WTC11 (cell line): ENCODE results near the gene OSTC.
"Not testable (repeated sequence)": the region's sequence is repeated elsewhere in the genome, so short reads cannot be mapped to it uniquely, and the experiment has no call there.

ENCODE experiments used
- CREB1 ChIP-seq: sonication (generic); formaldehyde crosslinking; IDR thresholded peaks from 2 replicates; pipeline ENCODE4 v1.8.0; 2023; ENCODE audit warnings: mild to moderate bottlenecking, missing genetic modification reagents
- CTCF ChIP-seq: fragments of 200-600 bp; IDR thresholded peaks from 2 replicates; pipeline ENCODE4 v1.8.0; 2022; ENCODE audit warnings: antibody characterized with exemption
- E2F4 ChIP-seq: sonication (generic); formaldehyde crosslinking; IDR thresholded peaks from 2 replicates; pipeline ENCODE4 v1.8.1; 2022; ENCODE audit warnings: low read depth, mild to moderate bottlenecking, moderate library complexity, missing genetic modification reagents, borderline replicate concordance
- ESRRA ChIP-seq: sonication (generic); formaldehyde crosslinking; IDR thresholded peaks from 2 replicates; pipeline ENCODE4 v1.8.1; 2022; ENCODE audit warnings: mild to moderate bottlenecking, missing genetic modification reagents, borderline replicate concordance
- MAX ChIP-seq: sonication (generic); formaldehyde crosslinking; IDR thresholded peaks from 2 replicates; pipeline ENCODE4 v1.8.0; 2022; ENCODE audit warnings: mild to moderate bottlenecking, missing genetic modification reagents
- MXD4 ChIP-seq: fragments of 250-450 bp; sonication (Bioruptor Pico); IDR thresholded peaks from 2 replicates; pipeline ENCODE4 v1.8.0; 2021; ENCODE audit warnings: mild to moderate bottlenecking, moderate library complexity, borderline replicate concordance
- NR2C2 ChIP-seq: sonication (generic); formaldehyde crosslinking; IDR thresholded peaks from 2 replicates; pipeline ENCODE4 v1.8.0; 2022; ENCODE audit warnings: mild to moderate bottlenecking, missing genetic modification reagents
- NR3C1 ChIP-seq: sonication (generic); formaldehyde crosslinking; conservative IDR thresholded peaks from 2 replicates; pipeline ENCODE4 v1.8.1; 2023; ENCODE audit warnings: low read depth, mild to moderate bottlenecking, missing genetic modification reagents
- RELA ChIP-seq: sonication (generic); formaldehyde crosslinking; IDR thresholded peaks from 2 replicates; pipeline ENCODE4 v1.8.1; 2022; ENCODE audit warnings: missing genetic modification reagents, mild to moderate bottlenecking, borderline replicate concordance
- TF ChIP-seq, protein P1 (sequence below): sonication (generic); formaldehyde crosslinking; IDR thresholded peaks from 2 replicates; pipeline ENCODE4 v1.8.1; 2023; ENCODE audit warnings: mild to moderate bottlenecking, missing genetic modification reagents
- TF ChIP-seq, protein P2 (sequence below): sonication (generic); formaldehyde crosslinking; IDR thresholded peaks from 2 replicates; pipeline ENCODE4 v1.8.0; 2022; ENCODE audit warnings: mild to moderate bottlenecking, missing genetic modification reagents

DNA sequence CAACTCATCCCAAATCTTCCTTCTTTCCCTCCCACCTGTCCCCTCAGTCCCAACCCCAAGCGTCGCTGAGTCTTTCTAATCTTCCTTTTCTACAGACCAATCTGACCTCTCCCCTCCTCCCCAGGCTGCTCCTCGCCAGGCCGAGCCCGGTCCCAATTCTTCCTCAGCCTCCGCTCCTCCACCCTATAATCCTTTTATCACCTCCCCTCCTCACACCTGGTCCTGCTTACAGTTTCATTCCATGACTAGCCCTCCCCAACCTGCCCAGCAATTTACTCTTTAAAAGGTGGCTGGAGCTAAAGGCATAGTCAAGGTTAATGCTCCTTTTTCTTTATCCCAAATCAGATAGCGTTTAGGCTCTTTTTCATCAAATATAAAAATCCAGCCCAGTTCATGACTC lies 60.2 kb downstream of the OSTC start:
- not testable (repeated sequence) for TF ChIP-seq CTCF; NR2C2; NR3C1 (CRISPR knock-in tag); MAX (CRISPR knock-in tag); MXD4 (CRISPR knock-in tag); ESRRA (CRISPR knock-in tag); CREB1 (CRISPR knock-in tag); RELA; E2F4 (CRISPR knock-in tag)
- TF ChIP-seq, protein P1, sequence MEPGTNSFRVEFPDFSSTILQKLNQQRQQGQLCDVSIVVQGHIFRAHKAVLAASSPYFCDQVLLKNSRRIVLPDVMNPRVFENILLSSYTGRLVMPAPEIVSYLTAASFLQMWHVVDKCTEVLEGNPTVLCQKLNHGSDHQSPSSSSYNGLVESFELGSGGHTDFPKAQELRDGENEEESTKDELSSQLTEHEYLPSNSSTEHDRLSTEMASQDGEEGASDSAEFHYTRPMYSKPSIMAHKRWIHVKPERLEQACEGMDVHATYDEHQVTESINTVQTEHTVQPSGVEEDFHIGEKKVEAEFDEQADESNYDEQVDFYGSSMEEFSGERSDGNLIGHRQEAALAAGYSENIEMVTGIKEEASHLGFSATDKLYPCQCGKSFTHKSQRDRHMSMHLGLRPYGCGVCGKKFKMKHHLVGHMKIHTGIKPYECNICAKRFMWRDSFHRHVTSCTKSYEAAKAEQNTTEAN: not testable (repeated sequence)
- TF ChIP-seq, protein P2, sequence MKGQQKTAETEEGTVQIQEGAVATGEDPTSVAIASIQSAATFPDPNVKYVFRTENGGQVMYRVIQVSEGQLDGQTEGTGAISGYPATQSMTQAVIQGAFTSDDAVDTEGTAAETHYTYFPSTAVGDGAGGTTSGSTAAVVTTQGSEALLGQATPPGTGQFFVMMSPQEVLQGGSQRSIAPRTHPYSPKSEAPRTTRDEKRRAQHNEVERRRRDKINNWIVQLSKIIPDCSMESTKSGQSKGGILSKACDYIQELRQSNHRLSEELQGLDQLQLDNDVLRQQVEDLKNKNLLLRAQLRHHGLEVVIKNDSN: not testable (repeated sequence)
